ENCODE results near the gene TMEM182.

Gene TMEM182

GRCh38 chr2:102768892-102769291 lies 7.1 kb downstream of the TMEM182 start:
- DNase-seq: no peak

- no peak for DNase-seq
Measured at GRCh38 chr2:102770506-102770905, 8.7 kb downstream of the TMEM182 start.

DNA sequence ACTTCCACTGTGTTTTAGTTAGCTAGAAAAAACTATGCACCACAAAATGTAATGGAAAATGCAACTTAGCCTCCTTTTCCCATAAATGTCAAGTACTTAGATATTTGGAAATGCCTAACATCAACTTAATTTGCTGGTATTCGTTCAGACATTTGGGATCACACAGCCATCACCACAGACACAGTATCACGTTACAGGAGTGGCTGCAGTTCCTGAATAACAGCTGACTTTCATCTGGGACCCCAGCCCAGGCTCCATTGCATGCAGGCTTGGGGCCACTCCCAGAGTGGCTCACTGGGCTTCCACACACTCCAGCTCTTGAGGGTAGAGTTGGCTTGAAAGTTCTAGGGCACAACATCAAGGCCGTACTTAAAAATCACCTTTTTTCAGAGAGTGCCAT lies 9.3 kb downstream of the TMEM182 start:
- no peak for DNase-seq

- DNase-seq: no peak
Measured at GRCh38 chr2:102772659-102773058, 10.8 kb downstream of the TMEM182 start.

GRCh38 chr2:102773149-102773705 lies 11.4 kb downstream of the TMEM182 start:
- DNase-seq: no peak

GRCh38 chr2:102778260-102778659 lies 16.4 kb downstream of the TMEM182 start:
- no peak for DNase-seq

- DNase-seq: no peak
Measured at GRCh38 chr2:102780467-102780866, 18.6 kb downstream of the TMEM182 start.

GRCh38 chr2:102782187-102782586 lies 20.4 kb downstream of the TMEM182 start:
- DNase-seq: no peak

DNA sequence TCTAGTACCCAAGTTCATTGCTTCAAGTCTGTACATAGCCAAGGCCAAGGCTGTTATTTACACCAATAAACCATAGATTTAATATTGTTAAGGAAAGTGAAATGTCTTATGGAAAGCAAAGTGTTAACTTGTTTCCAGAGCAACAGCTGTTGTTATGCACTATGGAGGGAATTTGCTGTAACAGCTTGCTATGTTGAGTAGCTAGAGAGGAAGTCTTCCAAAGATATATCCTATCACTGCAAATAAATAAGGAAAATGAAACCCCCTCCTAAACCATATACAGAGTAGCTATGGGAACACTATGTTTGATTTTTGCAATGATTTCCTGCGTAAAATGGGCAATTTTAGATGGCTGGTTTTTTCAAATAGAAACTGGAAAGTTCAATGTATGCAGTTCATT lies 21.1 kb downstream of the TMEM182 start:
- no peak for DNase-seq

DNA sequence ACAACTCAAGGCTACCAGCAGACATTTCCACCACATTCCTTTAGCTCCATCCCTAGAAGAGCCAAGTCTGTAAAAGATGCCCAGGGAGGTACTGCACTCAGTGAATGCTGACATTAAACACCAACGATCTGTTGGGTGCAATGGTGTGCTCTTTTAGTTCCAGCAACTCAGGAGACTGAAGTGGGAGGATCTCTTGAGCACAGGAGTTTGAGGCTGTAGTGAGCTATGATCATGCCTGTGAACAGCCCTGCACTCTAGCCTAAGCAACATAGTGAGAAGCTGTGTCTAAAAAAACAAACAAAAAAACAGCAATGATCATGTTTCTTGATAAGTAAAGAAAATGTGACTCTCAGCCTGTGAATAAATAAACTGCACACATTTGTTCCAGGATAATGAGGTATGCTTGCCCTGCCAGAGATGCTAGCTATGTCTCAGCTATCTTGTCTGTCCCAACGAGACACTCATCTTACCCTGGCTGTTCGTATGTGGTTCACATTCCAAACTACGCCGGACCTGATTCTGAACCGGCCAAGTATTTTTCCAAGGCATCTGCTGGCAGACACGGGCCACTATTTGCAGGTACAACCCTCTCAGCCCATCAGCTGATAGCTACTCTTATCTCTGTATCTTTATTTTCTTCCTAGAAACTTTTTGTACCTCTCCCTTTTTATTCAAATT lies 21.8 kb downstream of the TMEM182 start:
- DNase-seq: no peak

GRCh38 chr2:102784940-102785339 lies 23.1 kb downstream of the TMEM182 start:
- DNase-seq: no peak

DNA sequence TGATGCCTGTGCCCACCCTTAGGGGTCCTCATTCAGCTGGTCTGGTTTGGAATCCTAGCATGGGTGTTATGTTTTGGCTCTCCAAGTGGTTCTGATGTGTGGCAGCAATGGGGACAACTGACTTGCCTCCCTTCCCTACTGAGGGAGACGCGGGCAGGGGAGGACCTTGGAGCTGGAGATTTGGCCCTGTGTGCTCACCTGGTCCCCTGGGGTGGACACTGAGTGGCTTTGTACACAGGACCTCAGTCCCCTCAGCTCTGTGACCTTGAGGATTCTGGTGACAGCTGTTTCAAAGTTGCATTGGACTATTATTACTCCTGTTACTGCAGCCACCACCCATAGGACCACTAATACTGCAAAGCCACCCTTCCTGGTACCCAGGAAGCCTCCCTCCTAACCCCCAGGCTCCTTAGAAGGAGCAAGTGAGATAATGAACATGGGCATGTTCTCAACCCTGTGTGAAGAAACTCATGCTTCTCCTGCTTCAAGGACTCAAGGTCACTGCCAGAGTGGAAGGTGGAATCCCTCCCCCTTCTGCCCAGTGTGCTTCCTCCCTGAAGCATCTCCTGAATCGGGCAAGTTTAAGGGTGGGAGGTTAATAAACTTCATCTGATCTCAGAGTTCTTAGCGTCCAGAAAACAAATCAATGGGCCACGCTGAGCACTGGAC lies 26.5 kb downstream of the TMEM182 start:
- no peak for DNase-seq

- no peak for DNase-seq
Measured at GRCh38 chr2:102788885-102789260, 27.0 kb downstream of the TMEM182 start.

- DNase-seq: no peak
Measured at GRCh38 chr2:102789349-102790090, 27.7 kb downstream of the TMEM182 start.

DNA sequence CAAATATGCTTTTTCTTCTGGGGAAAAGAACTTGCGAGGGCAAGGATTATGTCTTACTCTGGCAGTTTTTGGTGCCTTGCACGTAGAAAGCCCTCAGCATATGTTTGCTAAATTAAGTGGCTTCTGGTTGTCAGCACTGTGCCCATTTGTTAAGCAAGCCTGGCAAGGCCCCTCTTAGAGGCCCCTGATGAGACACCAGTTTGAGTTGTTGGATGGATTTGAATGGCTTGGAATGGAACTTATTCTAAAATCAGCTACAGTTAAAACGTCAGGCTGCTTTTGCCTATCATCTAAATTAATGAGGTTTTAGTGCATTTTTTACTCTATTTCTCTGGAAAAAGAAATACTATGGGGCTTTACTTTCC lies 28.2 kb downstream of the TMEM182 start:
- DNase-seq: no peak

DNA sequence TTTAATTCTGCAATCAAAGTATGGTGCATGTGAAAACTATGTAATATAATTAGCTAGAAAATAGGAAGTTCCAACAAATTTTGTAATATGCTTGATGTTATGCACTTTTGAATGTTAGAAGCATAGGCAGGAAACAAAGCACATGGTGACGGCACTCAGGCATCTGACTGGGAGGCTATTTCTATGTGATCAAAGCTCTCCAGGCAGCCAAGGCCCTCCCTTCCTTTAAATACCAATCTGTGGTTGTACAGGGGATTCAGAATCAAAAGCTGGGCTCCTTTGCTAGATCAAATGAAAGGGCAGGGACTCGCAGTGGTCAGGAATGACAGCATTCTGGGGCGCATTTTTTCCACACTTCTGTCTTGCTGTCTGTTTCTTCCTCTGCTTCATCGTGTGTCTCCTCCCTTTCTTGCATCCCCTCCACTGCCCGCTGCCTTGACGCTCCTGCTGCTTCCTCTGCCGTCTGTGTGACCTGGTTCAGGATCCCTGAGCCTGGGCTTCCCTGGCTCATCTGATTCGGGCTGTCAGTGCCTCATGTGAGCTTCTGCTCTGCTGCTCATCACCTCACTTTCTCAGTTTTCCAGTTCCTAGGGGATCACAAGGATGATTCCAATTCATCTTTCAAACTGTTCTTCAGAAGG lies 30.9 kb downstream of the TMEM182 start:
- no peak for DNase-seq

DNA sequence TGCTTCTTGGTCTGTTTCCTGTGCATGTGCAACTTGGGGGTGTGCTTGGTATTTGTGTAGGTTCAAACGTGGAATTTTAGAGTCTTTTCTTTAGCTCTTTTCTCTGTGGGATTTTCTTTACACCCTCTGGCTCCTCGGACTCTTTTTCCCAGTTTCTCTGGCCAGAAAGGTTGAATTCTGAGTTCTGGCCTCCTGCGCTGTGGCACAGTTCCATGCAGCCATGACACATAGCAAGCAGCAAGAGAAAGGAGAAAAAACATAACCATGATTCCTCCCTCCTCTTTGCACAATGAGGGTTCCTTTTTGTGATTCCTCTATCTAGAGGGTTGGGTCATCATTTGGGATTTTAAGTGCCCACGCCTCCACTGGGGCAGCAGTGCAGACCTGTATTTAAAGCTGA lies 33.8 kb downstream of the TMEM182 start:
- no peak for DNase-seq

DNA sequence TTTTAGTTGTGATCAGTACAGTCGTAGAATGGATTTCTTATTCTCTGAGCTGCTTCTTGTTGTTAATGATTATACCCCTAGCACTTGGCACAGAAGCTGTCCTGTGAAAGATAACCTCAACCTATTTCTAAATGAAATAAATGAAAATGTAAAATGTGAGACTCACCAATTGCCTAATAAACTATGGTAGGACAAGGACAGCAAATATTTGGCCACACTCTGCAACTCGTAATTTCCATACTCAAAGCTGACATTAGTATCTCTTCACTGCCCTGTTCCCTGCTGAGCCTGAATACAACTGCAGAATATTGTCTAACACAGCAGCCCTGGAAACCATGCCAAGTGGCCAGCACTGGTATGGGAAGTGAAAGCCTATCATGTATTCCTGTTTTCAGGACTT lies 34.5 kb downstream of the TMEM182 start:
- no peak for DNase-seq

- DNase-seq: no peak
Measured at GRCh38 chr2:102797486-102797885, 35.7 kb downstream of the TMEM182 start.

DNA sequence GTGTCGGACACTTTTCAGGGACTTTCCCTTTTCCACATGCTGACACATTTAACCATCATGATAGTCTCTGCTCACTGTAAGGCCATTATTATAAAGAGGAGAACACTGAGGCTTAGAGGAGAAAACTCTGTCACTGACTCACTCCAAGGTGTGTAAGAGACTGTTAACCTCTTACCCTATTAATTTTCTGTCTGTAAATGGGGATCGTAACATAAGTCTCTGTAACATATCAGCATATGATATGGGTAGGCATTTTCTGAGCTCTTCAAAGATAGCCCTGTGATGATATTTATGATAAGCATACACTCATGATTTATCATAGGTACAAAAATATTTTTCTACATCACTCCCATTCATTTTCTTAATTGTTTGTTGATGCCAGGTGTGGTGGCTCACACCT lies 36.4 kb downstream of the TMEM182 start:
- no peak for DNase-seq

DNA sequence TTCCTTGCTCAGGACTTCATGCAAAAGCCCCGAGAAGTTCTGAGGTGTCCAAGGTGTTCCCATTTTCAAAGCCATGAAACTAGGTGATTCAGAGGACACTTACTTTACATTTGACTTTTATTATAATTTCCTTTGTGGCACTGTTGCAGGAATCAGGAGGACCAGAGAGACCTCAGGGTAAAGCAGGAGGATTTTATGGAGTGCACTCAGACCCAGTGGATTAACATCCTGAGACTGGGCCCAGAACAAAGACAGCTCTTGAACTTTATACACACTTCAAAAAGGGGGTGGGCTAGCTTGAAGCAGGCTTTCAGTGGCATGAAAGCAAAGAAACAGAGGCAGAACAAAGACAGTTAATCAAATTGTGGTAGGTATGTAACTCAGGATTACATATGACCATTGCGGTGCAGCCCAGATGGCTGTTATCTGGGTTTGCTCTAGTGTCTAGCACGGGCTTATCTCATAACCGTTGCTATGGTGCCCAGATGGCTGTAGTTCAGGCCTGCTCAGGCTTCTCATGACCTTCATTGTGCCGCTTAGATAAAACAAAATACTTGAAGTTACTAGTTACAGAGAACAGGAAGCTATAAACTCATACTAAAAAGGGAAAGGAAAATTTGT lies 39.4 kb downstream of the TMEM182 start:
- no peak for DNase-seq

- no peak for DNase-seq
Measured at GRCh38 chr2:102801858-102802699, 40.2 kb downstream of the TMEM182 start.

Data from NCI-H1105 treated with DMSO at 0.1 percent for 48 hours (cell line).